Fibroblast of skin of left biceps (primary cell): ENCODE measurements around the gene PLCB1.

Experiments used
- DNase-seq, 2 experiments: peaks; one replicate each; pipeline ENCODE4 v3.0.0-alpha.2; 2013; ENCODE audit warnings: low read depth in 2 of 2

PLCB1 gene

DNA sequence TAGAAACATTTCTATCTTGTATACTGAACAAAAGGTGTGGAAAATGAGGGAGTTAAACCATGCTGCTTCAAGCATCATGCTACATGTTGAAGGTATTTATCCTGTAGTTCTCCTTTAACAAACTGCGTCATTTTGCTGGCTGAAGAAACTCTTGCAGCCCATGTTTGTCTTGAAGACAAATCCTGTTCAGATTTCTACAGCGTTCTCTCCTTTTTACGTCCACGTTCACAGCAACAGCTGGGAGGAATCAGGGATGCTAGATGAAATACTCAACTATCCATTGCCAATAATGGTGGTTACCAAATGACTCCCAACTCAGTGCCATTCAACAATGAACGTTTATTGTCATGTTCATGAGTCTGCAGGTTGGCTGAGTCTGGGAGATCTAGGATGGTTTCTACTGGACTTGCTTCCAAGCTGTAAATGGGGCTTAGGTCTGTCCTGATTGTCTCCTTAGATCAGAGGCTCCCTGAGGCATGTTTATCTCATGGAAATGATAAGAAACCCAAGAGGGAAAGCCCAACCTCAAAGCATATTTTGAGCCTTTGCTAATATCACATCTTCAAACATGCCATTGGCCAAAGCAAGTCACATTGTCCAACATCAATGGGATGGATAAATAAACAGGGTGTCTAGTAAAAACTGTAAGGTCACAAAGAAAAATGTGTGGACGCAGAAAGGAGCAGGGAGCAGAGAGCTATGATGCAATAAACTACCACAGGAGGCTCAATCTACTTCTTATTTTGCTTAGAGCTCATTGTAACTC lies 2.7 kb upstream of the PLCB1 start:
- DNase-seq: no peak

DNA sequence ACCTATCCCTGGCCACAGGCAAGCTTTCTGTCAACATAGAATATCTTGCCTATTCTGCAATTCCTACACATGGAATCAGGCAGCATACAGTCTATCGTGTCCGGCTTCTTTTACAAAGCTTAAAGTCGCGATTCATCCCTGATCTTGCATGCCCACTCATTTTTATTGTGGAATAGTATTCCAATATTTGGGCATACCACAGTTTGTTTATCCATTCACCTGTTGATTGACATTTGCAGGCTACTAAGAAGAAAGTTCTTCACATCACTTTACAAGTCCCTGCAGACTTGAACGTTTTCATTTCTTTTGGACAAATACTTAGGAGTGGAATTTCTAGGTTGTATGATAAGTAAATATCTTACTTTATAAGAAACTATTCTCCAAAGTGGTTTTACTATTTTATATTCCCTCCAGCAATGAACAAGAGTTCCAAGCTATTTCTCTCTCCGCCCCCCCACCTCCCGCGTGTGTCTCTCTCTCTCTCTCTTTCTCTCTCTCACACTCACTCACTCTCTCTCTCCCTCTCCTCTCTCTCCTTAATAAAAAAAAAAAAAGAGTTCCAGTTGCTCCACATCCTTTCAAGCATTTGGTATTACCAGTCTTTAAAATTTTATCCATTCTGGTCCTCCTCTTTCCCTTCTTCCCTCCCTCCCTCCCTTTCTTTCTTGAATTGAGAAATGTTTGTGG lies 1.1 kb upstream of the PLCB1 start:
- no peak for DNase-seq

DNA sequence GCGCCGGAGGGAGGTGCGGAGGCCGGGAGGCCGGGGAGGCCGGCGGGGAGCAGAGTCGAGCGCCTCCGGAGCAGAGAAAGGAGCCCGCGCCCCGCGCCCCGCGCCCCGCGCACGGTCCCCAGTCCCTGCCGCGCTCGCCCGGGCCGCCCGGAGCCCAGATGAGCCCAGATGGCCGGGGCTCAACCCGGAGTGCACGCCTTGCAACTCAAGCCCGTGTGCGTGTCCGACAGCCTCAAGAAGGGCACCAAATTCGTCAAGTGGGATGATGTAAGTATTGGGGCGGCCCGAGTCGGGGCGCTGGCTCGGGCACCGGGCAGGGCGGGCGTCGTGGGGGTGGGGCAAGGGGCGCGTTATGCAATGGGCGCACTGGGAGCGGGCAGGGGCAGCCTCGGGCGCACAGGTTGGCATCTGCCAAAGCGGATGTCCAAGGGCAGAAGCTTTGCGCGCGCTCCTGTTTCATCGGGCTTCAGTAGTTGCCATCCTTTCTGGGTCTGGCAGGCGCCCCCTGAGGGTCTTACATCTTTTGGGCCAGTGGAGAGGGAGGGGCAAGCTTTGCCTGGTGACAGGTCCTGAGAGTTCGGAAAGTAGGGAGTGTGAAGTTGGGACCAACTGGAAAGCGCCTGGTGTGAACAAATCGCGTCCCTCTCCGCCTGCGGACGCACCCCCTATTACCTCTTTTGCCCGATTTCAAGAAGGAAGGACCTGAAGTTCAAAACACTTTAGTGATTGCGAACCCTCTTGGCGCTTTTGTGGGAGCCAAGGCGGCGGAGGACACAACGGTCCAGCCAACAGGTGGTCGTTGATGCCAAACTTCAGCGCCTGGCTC lies 631 bp downstream of the PLCB1 start:
- DNase-seq: no peak

DNA sequence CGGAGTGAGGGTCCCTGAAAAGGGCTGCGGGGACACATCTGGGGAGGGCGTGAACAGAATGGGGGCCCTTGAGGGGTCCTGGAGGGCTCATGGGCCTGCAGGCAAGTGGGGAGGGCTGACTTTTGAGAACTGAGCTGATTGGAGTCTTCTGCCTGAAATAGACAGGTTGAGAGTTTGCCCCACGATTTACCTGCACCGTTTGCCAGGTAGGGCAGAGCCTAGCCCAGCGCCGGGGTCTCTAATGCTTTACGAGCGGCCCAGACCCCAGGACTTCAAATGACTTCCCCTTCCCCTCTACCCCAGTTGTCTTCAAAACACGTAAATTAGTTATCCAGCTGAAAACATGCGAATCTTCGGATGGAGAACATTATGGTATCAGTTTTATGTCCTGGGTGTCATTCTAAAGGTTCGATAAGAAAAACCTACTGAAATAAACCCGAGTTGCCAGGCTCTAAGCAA lies 1.3 kb downstream of the PLCB1 start:
- DNase-seq: no peak

DNA sequence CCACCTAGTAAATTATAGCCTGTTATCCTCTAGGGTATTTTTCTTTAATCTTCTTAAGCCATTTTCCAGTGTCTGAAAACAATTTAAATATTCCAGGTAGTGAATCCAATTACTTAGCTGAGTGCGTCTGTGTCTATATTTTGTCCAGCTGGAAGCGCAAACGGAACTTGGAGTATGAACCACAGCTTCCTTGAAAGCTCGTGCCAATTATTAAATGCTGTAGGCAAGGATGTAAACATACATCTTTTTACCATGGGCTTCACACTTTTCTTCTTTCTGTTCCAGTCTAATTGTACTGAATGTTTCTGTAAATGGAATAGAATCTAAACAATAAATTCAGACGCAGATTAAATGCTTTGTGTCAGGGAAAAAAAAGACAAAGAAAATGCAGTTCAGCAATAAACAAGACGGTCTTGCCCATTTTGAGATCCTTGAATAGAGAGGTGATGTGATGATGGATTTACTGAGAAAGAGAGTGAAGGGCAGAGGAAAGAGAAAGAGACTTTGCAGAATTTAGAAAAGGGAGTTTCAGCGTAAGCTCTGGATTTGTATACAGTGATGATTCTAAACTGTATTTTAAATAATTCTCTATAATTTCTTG lies 1.9 kb downstream of the PLCB1 start:
- no peak for DNase-seq

DNA sequence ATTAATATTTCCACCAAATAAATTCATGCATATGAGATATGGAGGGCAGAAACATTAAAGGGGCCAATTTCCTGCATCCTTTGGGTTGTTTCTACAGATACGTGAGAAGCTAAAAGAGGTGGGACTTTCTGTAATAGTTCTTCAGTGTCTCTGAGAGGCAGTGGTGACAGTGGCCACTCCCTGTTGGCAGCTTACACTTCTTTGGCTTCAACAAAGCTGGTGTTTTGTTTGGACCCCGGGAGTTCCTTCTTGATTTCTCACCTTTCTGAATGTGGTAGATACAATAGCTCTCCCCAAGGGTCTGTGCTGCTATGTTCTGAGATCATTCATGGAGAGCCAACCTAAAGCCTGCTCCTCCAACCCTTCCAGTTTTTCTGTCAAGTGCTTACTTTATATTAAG lies 7.8 kb downstream of the PLCB1 start:
- DNase-seq: no peak

DNA sequence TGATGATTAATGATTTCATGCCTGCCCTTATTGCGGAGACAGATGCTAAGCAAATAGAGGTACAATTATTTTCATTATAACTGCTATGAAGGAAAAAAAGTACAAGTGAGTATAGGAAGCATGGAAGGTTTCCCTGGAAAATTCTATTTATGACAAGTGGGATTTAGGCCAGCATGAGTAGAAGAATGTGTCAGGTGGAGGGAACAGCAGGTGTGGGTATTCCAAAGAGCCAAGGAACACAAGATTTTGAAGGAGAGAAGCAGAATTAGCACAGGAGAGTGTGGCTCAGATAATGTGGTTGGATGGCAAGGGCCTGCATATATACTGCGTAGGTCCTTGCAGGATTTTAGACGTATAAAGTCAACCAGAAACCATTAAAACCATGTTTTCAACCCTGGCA lies 11.4 kb downstream of the PLCB1 start:
- DNase-seq: no peak

DNA sequence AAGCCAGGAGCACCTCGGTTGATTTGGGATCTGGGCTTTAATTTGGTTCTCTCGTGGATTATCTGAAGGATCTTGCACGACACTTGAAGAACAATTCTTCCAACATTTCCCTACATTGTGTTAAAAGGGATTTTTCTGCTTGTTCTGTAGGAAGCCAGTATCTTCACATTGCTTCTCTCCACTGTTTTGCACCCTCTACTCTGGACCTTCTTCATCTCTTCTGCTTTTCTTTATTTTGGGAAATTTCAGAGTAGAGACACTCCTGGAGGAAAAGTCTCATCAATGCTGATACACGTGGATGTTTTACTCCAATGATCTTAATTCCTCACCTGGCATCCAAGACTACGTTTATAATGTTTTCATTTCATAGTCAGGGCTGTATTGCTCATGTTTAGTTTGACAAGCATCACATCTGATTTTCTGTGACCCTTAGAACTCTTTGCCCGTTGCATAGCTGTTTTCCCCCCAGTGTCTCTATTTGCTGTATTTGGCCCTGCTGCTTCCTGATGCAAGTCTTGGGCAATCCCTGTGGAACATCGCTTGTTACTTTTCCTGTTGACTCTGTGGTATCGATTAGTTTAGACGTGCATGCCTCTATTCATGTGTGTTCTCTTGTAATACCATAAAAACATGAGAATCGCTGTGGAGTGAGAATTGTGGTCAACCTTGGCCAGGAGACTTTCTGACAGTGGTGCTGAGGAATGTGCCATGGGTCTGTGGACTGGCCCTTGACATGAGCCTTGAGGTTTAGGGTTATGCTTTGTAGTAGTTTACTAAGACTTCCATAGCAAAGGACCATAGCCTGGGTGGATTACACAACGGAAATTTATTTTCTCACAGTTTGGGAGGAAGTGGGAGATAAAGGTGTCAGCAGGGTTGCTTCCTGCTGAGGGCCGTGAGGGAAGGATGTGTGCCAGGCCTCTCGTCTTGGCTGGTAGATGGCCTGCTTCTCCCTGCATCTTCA lies 12.5 kb downstream of the PLCB1 start:
- DNase-seq: peak; percentile 51 to 59

DNA sequence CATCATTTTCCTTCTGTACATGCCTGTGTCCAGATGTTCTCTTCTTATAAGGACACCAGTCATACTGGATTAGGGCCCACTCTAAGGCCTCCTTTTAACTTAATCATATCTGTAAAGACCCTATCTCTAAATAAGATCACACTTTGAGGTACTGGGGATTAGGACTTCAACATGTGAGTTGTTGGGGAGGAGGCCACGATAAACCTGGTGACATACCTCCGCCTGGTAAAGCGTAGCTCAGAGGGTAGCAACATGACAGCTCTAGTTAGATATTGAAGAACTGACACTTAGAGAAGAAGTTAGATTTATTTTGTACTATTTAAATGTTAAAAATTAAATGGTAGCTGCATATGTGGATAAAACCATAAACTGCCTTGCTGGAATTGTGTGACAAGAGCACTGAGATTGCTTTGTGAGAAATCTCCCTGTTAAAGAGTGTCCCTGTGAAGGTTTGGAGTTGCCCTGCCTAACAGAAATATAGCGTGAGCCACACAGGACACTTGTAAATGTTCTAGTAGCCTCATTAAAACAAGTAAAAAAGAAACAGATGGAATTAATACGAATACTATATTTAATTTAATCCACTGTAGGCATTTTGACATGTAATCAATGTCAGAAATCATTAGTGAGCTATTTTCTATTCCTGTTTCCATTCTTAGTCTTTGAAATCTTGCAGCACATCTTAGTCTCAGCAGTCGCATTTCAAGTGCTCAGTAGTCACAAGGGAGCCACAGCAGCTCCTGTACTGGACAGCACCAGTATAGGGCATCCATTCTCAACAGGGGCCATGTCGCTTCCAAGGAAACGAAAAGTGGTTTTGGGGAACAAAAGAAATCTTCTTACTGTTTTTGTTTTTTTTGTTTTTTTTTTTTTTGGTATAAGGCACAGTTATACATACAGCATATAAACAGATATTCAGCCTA lies 13.4 kb downstream of the PLCB1 start:
- DNase-seq: no peak

DNA sequence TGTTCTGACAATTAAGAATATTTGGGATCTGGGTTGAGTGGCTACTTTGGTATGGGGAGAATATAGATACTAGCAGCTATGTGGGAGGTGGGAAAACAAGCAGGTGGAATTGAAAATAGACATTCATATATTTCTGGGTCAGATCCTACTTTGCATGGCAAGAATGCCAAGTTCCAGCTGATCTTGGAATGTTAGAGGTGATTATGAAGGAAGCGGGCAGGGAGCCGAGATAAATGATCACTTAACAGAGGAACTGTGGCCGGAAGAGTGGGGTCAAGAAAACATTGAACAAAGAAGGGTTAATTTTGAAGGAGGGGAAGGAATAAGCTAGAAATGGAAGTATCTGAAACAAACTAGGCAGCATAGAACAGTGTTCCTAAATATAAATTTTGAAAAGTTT lies 15.4 kb downstream of the PLCB1 start:
- DNase-seq: no peak

DNA sequence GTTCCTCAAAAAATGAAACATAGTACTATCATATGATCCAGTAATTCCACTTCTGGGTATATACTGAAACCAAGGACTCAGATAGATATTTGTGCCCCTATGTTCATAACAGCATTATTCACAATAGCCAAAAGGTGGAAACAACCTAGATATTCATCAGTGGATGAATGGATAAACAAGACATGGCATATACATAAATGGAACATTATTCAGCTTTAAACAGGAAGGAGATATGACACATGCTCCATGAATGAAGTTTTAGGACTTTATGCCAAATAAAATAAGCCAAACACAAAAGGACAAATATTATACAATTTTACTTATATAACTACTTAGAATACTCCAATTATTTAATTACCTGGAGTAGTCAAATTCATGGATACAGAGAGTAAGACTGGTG lies 16.4 kb downstream of the PLCB1 start:
- no peak for DNase-seq

DNA sequence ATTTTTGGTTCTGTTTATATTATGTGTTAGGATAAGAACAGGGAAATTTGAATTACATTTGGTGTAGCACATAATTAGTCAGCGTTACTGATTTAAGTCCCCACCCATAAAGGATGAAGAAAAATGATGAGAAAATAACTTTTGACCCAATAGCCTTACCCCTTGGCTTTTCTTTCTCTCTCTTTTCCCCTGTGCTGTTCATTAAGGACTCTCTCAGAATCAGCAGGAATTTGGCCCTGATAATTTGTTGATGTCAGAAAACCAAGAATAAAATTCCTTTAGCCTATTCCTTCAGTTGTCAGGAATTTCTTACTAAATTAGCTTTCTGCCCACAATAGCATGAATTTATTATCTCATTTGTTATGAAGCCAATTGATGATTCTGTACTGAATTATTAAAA lies 18.5 kb downstream of the PLCB1 start:
- DNase-seq: no peak

DNA sequence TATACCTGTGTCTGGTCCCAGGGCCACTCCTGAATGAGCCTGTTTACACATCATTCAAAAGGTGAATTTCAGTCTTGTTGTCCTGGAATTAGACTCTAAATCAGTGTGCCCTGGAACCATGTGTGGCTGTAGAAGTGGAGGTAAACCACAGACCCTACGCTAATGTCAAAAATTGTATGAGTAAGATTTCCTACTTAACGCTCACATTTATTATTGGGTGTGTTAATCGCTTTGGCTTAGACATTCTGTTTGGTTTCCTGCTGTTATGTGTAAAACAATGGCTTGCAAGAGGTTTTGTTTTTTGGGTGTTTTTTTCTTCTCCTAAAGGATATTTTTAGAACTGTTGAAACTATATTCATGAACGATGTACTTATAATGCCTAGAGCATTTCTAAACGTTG lies 19.3 kb downstream of the PLCB1 start:
- no peak for DNase-seq

DNA sequence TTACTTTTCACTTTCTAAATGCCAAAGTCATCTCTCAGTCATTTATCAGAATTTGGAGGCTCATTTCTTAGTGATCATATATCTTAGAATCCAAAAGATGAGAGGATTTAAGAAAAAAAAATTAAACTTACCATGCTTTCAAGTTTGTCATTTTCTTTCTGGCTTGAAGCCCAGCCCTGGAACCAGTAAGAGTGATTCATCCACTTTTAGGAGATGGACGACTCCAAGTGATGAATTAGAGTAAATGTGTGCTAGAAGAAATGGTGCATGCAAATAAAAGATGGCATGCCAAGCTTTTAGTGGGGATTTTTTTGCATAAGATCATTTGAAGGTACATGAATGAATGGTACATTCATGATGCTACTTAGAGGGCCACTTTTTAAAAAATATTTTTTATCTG lies 20.1 kb downstream of the PLCB1 start:
- no peak for DNase-seq

DNA sequence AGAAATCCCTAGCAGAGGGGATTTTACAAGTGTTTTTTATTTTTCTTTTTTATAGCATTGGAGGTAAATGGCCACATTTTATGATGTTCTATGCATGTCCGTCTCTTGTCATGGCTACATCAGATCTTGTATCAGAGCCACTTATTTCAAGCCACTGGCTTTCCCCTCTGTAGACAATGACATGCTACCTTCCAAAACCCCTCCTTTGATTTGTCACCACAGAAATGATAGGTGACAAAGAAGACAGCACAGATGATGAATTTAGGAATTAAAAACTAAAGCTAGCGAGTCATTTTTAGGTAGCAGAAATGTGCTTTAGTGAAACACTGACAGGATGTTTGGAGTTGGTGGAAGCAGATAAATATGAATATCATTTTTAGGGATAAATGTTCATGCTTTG lies 20.8 kb downstream of the PLCB1 start:
- no peak for DNase-seq

DNA sequence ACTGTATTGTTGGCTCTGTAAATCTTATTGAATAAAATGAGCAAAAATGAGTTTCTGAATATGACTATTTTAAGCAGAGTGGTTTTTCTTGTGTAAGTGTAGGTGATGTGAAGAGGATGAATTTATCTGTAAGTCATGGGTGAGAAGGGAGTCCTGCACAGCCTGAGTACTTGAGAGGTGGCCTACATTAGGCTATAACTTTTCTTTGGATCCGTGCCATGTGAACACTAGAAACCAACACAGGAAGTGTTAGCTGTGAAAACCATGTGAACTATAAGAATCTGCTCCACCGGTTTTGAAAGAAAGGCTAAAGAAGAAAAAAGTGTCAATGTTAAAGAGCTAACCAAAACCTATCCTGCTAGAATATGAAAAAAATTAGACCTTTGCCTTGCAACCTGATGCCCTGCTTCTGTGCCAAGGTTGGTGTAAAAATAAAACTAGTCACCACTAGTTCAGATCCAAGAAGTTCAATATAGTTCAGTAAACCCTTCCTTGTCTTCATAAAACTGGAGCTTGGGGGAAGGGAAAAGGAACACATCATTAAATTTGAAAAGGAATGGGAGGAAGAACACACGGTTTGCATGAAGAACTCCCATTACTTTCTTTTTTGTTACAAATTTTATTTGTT lies 21.3 kb downstream of the PLCB1 start:
- DNase-seq: no peak

DNA sequence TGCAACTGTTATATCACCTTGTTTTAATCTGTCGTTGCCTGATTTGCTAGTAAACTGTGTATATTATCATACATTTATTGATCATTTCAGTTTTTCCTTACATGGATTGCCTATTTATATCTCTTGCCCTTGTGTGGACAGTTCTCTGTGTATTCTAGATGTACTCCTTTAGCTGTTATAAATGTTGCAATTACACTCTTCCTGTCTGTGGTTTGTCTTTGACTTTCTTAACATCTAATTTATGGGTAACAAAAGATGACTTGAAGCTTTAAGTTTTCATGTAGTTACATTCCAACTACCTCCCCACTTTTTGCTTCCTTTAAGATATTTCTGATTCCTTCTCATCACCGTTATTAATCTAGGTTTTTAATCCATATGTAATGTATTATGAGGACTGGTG lies 22.6 kb downstream of the PLCB1 start:
- DNase-seq: no peak

DNA sequence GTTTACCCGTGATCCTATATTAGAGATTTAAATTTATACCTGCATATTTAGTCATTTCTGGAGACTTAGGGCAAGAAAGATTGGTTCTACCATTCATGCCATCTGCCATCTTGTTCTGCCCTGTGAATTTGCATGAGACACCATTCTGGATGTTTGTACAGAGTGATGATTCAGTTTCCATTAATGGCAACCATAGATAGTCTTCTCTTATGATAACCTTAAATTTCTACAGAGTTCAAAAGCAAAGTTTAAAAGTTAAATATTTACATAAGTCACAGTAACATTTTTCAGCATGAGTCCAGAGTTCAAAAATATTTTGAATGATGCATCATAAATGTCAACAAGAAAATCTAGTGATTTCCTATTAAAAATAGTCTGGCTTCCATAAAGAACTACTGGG lies 23.2 kb downstream of the PLCB1 start:
- no peak for DNase-seq

DNA sequence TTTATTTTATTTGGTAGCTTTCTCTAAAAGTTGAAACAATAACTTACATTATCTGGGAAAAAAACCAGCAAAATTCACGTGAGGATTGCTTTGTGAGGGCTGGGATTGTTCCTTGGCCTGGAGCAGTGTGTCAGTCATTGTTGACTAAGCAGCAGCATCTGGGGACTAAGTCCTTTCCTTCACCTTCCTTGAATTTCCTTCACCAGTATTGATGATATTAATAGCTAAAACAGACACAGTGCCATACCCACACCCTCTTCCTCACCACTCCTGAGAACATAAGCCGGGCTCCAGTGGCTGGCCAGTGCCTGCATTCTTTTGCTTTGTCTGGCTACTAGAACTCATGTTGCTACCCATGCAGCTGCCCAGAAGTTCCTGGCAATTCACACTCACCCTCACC lies 23.7 kb downstream of the PLCB1 start:
- DNase-seq: no peak
